DMS114 treated with DMSO at 0.1 percent for 48 hours (cell line): ENCODE measurements around the gene CNNM3.

Experiments
- DNase-seq: peaks from one replicate; lab custom pipeline; 2025; ENCODE audit not compliant: unreplicated experiment; lab: John Stamatoyannopoulos, UW

The CNNM3 gene

DNA sequence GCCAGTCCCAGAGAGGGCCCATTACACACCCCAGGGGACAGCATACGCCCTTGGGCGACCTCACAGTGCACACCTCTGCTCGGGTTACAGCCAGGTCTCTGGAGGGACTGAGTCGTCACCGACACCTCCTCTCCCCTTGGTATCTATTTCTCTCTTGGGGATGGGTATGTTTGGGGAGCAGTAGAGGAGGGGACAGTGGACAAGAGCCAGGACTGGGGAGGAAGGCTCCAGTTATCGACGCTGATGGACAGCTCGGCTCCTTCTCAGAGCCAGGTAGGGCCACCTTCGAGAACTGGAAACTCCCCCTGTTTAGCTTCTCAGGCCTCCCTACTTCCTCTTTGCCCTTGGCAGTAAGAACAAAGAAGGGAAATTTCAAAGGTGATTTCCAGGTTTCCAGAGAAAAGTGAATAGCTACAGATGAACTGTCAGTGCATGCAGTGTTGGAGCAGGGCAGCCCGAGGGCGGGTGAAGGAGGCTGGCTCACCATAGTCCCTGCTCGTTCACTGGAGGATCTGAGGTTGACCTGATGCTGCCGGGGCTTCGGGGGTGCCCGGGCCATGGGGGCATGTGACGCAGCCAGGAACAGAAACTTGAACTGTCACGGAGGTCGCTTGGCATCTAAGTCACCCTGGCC, 58.2 kb downstream of the CNNM3 start:
- no peak for DNase-seq

DNA sequence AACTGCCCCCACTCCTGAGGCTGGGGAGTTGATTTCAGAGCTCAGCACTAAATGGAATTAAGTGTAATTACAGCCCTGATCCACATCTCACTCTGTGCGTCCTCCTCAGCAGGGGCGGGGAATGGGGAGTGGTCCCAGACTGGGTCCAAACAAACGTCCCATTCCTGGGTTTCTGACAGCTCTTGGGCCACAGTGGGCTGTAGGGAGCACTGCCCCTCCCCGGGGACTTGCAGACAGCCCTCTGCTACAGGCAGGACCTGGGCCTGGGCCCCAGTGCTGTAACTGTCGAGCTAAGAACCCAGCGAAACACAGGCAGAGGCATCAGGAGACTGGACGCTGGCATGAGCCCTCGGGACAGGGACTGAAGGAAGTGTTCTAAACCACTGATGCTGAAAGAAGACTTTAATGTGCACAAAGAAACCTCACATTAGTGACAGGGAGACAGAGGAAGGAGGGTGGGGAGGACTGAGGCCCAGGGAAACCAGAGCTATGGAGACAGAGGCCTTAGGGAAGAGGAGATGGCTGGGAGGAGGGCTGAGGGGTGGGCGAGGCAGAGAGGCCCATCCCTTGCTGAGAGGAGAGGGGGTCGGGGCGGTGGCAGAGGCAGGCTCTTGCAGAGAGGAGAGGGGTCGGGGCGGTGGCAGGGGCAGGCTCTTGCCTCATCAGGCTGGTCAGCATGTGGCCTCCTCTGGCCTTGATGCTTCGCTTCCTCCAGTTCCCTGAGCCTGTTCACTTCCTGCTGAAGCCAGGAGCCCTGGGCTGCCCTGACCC, 59.6 kb downstream of the CNNM3 start:
- DNase-seq, result no peak

DNA sequence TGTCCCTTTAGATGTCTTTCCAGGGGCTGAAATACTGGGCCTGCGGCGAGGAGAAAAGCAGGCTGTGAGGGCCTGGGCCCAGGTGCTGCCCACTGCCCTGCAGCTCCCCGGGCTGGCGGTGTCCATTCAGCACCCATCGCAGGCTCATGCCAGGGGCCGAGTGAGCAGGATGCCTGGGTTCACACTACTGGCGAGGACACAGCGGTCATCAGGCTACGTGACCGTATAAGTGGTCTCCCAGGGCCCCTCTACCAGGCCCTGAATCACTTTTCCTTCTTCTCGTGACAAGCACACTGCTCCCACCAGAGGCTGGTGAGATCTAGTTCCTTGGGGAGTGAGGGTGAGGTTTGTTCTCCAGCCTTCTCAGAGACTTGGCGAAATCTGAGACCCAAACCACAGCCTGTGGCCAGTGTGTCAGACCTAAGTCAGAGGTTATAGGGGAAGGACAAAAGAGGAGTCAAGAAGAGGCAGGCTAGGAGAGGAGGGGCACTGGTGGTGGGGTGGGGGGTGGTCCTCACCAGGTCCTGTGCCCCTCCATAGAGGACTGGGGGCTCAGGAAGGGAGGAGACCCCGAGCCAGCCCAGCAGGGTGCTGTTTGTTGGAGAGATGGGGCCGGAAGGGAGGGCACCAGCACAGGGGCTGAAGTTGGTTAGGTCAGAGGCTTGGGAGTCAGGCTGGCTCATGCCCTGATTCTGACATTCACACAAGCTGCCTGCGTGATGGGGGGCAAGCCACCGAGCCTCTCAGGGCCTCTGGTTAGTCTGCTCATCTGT, 60.4 kb downstream of the CNNM3 start:
- DNase-seq, result no peak

DNA sequence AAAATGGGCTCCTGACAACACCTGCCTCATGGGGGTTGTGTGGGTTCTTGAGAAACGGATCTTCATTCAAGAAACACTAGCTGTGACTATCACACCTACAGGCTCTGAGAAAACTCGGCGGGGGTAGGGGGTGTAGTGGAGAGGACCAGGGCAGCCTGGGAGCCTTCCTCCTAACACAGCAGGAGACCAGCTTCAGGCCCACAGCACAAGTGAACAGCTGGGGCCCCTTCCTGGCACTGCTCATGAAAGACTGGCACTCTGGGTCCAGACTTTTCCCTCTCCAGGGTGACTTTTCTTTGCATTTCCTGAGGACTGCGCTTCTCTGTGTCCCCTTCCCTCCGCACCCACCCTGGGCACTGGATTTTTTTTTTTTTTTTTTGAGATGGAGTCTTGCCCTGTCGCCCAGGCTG, 61.0 kb downstream of the CNNM3 start:
- DNase-seq, result no peak

DNA sequence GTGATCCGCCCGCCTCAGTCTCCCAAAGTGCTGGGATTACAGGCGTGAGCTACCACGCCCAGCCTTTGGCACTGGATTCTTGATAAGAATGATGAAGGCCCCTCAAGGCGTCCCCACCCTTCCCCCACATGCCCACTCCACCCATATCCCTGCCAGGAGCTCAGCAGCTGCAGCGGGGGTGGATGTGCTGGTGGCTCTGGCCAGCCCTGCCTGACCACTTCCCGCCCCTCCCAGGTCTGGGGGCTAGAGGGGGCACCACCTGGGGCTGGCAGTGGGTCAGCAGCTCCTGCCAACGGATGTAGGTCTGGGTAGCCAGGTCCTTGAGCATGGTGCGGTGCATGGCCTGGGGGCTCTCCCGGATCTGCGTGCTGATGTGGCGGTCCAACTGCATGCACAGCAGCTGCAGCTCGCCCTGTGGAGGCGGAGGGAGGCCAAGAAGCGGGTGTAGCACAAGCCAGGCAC, 61.6 kb downstream of the CNNM3 start:
- no peak for DNase-seq

DNA sequence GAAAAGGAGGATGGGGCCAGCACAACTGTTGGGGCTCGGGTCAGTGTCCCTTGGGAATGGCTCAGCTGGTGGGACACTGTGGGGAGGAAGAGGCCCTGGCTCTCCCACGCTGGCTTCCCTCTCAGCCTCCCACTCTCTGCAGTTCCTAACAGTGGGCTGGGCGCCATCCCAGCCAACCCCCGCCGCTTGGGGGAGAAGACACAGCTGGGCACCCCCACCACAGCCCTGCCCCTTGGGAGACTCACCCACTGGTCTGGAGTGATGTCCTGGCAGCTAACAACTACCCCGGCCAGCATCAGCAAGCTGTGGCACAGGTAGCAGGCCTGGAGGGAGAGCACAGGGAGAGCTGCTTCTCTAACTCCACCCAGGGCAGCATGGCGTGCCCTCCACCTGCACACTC, 62.1 kb downstream of the CNNM3 start:
- DNase-seq, result no peak

DNA sequence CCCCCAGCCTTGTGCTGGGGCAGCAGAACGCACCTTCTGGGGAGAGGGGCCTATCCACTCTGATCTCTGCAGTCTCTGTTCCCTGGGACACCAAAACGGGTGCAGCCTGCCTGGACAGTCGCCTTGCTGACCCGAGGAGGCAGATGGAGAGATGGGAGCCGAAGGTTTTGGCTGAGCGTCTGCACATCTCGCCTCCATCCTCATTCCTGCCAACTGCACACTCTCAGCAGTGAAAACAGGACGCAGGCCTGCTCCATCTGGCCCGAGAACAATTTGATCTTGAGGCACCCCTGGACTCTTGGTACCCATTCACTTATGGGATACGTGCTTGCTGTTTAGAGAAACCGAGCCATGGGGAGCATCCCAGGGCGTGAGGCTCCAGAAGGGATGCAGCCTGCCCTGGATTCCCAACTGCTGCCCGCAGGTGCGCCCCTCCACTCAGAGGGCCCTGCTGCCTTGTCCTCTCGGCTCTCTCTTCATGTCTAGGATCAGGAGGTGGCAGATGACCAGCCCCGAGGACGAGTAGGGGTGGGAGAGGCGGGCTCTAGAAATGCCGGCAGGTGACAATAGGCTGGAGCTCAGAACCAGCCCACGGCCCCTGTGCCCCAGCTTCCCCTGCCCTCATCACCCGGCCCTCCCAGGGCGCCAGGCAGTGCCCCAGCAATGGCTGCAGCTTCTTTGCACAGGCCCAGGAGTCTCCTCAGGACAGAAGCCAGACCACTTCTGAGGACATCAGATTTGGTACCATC, 62.9 kb downstream of the CNNM3 start:
- DNase-seq, result no peak

DNA sequence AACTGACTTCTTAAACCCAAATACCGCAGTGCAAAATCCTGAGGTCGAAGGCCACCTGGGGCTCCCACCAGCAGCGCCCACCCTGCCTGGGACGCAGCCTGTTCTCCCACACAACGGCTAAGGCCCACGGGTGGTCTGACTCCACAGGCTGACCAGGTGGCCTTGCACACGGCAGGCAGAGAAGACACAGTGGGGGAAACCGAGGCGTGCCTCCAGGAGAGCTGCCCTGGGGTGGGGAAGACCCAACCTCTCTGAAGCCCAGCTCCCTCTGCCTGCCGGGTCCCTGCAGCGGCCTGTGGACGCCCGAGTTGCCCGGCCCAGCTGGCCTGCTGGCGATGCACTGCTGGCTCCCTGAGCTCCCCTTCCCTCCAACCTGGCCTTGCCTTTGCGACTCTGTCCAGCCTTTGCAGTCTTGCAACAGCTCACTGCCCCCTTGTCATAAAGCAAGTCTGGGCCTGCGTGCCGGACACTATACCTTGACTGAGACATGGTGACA, 63.5 kb downstream of the CNNM3 start:
- no peak for DNase-seq

DNA sequence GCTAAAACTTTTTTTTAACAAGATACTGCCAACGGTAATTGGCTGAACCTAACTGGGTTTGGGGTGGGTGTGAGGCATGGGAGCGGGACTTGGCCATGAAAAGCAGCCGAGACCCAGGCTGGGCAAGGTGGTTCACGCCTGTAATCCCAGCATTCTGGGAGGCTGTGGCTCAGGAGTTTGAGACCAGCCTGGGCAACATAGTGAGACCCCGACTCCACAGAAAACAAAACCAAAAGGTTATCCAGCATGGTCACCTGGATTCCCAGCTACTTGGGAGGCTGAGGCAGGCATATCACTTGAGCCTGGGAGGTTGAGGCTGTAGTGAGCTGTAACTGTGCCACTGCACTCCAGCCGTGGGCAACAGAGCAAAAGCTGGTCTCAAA, 64.8 kb downstream of the CNNM3 start:
- DNase-seq, result no peak

DNA sequence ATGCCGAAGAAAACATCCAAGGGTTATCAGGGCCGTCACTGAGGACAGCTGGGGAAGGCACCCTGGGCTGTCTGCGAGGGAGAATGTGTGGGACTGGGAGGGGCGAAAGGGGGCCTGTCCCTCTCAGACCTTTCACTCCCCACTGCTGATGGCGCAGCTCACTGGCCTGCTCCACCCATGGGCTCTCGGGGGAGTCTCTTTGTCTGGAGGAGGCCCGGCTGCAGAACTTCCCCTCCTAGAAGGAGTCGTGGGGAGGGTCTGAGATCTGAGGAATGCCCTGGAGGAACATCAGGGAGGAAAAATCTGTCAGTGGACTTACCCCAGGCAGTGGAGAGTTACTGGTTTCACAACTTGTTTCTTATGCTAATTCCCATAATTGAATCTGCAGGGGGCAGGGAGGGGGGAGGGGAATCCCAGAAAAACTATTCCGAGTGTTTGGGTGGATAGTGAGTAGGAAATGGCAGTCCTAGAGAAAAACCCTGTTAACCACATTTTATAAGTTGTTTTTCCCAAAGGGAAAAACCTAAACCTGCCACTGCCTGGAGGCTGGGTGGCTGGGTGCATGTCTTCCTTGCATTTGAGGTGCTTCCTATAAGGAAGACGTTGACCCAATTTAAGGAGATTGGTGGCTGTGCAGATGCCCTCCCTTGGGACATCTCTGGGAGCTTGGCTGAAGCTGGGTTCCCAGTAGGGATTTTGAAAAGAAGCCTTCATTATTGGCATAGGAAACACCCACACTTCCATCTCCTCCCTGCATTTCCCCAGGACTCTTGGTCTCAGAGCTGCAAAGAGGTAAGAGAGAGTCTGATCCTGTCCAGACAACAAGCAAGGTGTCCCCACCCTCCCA, 65.5 kb downstream of the CNNM3 start:
- no peak for DNase-seq

DNA sequence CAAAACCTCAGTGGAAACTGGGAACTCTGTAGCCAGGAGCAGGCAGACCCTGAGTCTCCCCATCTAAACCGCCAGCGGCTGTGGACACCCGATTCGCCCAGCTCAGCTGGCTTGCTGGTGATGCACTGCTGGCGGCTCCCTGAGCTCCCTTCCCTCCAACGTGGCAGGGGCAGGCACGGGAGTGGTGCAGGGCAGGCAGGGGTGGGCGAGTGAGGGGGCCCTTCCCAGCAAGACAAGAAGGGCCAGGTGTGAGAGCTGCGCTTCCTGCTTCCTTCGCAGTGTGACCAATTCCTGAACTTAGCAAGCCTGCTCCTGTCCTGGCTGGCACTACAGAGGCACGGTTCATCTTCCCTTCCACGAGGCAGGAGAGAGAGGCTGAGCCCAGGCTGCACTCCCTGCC, 66.2 kb downstream of the CNNM3 start:
- DNase-seq, result no peak

DNA sequence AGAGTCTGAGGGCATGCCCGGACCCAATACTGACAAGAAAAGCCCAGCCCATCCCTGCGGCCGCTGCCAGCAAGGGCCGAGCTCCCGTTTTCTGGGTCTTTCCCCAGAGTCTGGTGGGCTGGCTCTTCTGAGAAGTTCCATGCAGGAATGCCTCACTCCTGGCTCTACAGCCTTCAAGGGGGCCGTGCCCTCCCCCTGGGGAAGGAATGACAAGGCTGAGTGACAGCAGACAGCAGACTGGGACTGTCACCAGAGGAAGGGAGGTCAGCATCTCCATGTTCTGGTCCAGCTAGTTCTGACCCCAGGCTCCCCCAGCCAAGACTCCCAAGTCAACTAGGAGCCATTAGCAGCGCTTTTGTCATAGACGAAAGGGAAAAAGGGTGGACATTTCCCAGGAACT, 66.8 kb downstream of the CNNM3 start:
- DNase-seq, result no peak

DNA sequence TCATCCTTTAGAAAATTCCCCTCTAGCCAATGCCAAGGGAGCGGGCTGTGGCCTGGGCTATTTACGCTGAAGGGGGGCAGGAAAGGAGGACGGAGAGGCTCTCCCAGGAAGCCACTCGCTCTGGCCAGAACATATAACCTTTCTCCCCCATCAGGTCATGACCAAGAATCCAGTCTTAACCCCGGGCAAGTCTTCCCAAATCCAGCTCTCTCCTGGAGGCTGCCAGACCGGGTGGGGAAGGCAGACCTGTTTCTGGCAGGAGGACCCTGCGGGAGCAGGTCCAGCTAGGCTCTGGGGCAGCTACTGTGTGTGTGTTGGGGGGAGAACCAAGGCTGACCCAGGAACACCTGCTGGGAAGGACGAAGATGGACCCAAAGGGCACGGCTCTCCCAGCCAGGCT, 67.2 kb downstream of the CNNM3 start:
- DNase-seq, result no peak
